HG03280 (cell line): ENCODE results near the gene EPHB2.

Source experiments
- ATAC-seq: cut with Tn5 transposase; IDR thresholded peaks from one replicate; pipeline ENCODE4 v1.9.1; 2021; ENCODE audit warnings: mild to moderate bottlenecking, moderate library complexity; ENCODE audit not compliant: unreplicated experiment

The EPHB2 gene

DNA sequence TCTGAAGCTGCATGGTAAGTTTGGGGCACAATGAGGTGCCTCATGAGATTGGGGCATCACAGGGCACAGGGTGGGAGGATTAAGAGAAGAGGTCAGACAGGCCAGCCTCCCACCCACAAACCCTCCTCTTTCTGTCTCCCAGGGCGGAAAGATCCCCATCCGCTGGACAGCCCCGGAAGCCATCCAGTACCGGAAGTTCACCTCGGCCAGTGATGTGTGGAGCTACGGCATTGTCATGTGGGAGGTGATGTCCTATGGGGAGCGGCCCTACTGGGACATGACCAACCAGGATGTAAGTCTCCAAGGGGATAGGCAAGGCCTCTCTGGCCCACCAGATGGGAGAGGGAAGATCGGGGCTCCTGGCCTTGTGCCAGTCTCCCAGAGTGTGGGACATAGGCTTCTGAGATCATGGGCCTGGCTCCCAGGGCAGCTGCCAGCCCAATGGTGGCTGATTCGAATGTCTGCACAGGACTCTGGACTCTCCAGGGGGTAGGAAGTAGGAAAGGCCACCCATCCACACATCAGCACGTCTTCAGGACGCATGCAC, 198.3 kb downstream of the EPHB2 start:
- ATAC-seq: no peak

DNA sequence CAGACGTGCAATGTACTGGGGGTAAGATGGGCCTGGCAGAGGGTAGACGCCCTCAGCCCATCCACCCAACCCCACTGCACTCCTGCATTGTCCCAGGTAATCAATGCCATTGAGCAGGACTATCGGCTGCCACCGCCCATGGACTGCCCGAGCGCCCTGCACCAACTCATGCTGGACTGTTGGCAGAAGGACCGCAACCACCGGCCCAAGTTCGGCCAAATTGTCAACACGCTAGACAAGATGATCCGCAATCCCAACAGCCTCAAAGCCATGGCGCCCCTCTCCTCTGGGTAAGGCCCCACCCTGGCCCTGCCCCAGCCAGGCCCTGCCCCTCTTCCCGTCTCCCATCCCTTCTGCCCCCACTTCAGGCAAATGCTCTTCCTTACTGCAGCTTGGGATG, 199.6 kb downstream of the EPHB2 start:
- ATAC-seq: no peak

GRCh38 chr1:22910986-22911651, 200.5 kb downstream of the EPHB2 start:
- ATAC-seq: no peak

GRCh38 chr1:22912311-22912710, 201.7 kb downstream of the EPHB2 start:
- no peak for ATAC-seq

GRCh38 chr1:22913421-22914141, 202.9 kb downstream of the EPHB2 start:
- no peak for ATAC-seq

- no peak for ATAC-seq
These were observed 203.5 kb downstream of the EPHB2 start for GRCh38 chr1:22914156-22914555.

GRCh38 chr1:22914633-22915217, 204.1 kb downstream of the EPHB2 start:
- no peak for ATAC-seq

DNA sequence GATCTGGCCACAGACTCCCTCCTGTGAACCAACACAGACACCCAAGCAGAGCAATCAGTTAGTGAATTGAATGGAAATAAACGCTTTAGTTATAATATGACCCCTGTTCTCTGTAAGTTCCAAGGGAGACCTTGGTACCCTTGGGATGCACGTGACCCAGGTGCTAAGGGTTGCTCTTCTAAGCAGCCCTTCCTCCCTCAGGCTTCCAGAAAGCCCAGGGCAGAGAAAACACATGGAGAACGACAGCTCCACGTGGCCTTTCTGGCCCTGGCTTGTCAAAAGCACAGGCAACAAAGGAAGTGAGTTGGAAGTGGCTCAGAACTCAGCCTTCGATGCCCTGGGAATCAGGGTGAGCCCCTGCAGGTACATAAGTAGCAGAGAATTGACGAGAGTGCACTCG, 204.6 kb downstream of the EPHB2 start:
- no peak for ATAC-seq

- ATAC-seq: no peak
These were observed 205.3 kb downstream of the EPHB2 start for GRCh38 chr1:22915816-22916470.

GRCh38 chr1:22916471-22916820, 205.8 kb downstream of the EPHB2 start:
- no peak for ATAC-seq

GRCh38 chr1:22917989-22918388, 207.3 kb downstream of the EPHB2 start:
- no peak for ATAC-seq

DNA sequence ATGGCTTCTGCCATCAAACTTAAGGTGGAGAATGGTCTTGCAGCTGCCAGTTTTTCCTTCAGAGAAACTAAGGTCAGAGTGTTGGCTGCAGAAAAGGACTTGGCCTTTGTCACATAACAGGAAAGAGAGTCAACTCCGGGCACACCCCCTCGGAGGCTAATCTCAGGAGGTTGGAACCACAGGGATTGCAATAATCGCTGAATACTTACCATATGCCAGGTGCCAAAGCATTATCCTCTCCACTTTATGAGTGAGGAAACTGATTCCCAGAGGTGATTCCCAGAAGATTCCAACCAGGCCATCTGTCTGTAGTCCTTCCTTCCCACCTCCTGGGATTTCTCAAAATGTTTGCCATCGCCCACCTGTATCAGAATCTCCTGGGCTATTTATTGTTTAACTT, 208.0 kb downstream of the EPHB2 start:
- ATAC-seq: no peak

DNA sequence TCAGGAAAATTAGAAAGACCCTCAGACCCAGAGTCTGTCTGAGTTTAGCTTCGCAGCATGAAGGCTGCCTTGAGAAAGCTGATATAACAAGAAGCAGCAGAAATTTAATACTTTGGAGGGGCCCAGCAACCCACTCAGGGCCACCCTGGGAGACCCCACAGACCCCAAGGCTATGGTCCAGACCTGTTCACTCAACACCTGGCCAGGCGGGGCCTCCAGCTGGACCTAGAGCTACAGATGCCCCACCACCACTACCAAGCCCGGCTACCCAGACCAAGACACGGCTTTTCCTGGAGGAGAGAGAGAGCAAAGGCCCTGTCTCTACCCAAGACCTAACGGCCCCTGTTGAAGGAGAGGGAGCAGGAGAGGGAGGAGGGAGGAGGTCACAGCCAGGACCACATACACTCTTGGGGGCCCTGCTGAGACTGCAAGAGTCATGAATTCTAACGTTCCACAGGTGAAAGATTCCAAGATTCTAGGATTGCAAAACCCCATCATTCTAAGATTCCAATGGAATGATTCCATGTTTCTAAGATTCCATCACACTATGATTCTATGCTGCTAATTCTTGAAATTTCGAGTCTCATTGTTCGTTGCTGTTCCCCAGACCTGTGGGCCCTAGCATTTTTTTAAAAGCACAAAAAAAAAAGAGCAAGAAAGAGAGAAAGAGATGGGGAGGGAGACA, 208.8 kb downstream of the EPHB2 start:
- ATAC-seq: no peak

GRCh38 chr1:22920026-22920733, 209.5 kb downstream of the EPHB2 start:
- ATAC-seq: no peak

GRCh38 chr1:22920734-22921451, 210.3 kb downstream of the EPHB2 start:
- no peak for ATAC-seq

- no peak for ATAC-seq
These were observed 210.9 kb downstream of the EPHB2 start for GRCh38 chr1:22921452-22922126.

DNA sequence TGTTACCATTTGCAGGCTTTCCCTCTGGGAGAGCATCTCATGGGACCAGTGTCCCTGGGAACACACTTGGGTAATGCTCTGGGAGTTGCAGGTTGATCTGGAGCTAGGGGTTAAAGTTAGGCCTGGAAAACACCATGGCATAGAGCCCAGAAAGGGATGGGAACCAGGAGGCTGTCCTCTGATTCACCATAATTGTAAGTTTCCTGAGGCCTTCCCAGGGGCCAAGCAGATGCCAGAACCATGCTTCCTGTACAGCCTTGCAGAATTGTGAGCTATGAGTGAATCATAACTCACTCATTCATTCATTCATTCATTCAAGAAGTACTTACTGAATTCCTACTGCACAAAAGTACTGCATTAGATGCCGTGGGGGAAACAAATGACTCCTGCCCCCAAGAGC, 212.0 kb downstream of the EPHB2 start:
- ATAC-seq: no peak

- no peak for ATAC-seq
These were observed 214.5 kb downstream of the EPHB2 start for GRCh38 chr1:22925111-22925510.

- ATAC-seq: no peak
These were observed 219.7 kb downstream of the EPHB2 start for GRCh38 chr1:22930240-22930912.
